ENCODE results near the gene MRPS22.

DNA sequence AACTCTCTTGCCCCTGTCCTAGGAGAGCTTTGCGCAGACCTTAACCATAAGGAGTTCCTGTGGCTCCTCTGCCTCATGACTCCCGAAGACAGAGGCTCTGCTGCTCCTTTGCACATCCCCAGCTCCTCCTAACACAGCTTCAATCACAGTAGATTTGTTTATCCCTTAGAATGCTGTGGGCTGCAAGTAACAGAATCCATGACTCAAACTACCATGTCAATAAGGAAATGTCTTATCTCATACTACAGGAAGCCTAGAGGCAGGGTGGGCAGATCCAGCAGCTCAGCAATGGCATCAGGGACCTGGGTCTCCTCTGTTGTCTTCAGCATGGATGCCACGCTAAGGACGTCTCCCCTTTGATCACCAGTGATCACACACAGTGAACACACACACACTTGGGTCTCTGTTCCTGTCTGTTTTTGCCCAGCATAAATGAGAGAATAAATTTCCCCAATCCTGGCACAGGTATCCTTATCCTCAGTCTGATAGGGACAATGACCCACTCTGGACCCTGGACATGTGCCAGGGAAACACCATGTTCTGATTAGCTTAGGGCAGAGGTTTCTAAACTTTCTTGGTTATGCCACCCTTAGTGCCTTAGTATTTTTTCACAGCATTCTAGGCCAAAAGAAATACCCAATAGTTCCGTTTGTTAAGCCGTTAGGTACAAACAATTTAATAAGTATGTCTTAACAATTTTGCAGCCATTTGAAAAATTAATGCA lies 46.1 kb upstream of the MRPS22 start:
- TF ChIP-seq, protein P1, sequence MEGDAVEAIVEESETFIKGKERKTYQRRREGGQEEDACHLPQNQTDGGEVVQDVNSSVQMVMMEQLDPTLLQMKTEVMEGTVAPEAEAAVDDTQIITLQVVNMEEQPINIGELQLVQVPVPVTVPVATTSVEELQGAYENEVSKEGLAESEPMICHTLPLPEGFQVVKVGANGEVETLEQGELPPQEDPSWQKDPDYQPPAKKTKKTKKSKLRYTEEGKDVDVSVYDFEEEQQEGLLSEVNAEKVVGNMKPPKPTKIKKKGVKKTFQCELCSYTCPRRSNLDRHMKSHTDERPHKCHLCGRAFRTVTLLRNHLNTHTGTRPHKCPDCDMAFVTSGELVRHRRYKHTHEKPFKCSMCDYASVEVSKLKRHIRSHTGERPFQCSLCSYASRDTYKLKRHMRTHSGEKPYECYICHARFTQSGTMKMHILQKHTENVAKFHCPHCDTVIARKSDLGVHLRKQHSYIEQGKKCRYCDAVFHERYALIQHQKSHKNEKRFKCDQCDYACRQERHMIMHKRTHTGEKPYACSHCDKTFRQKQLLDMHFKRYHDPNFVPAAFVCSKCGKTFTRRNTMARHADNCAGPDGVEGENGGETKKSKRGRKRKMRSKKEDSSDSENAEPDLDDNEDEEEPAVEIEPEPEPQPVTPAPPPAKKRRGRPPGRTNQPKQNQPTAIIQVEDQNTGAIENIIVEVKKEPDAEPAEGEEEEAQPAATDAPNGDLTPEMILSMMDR (IDR thresholded peaks at IDR 0.05; ENCODE audit: low read depth, low read length, poor library complexity, severe bottlenecking): no peak
- TF ChIP-seq EZH2phosphoT487 (IDR thresholded peaks at IDR 0.05; ENCODE audit: borderline replicate concordance, low read length): no peak
